ENCODE data around the gene TCF19.

GRCh38 chr6:31122791-31123706 is 35.3 kb upstream of the TCF19 start:
- TF ChIP-seq EZH2 (IDR thresholded peaks at IDR 0.05; ENCODE audit: borderline replicate concordance, low read depth, low read length, poor library complexity, severe bottlenecking), result no peak
- no peak for TF ChIP-seq CTCF (conservative IDR thresholded peaks at IDR 0.05; ENCODE audit: low read depth, low read length)

Measured in A673 (cell line).